ENCODE measurements around the gene EFEMP1. TPM values are rescaled to one million over a fixed set of nuclear protein-coding genes. Genes with fewer than 3 reads are reported as not detected.

Gene EFEMP1
- total RNA-seq, 1 donor = 1,564 TPM

GRCh38 chr2:55936351-55936750 lies 12.8 kb upstream of the EFEMP1 start:
- Histone ChIP-seq H3K27me3 (ENCODE audit: insufficient read depth, low read length) (no peaks in the 10 kb centered on the region), H3K27ac (ENCODE audit: low read depth, low read length) (no peak overlapping the region)
- DNase-seq (ENCODE audit: insufficient read length, low spot score, missing footprints) = no peak

GRCh38 chr2:55934337-55934736 lies 10.8 kb upstream of the EFEMP1 start:
- no peak overlapping the region for H3K4me2 ChIP-seq (ENCODE audit: insufficient read depth, low read length)
- TF ChIP-seq CTCF (IDR thresholded peaks at IDR 0.05; ENCODE audit: extremely low read depth, low read depth, low read length) = no peak
- H3K36me3 ChIP-seq (ENCODE audit: insufficient read depth, low read length) = no peaks in the 10 kb centered on the region
- no peak overlapping the region for H3K27ac ChIP-seq (ENCODE audit: low read depth, low read length)
- H3K27me3 ChIP-seq (ENCODE audit: insufficient read depth, low read length) = no peaks in the 10 kb centered on the region
- H3K79me2 ChIP-seq (ENCODE audit: insufficient read depth, low read length) = no peaks in the 10 kb centered on the region
- H3K9me3 ChIP-seq (ENCODE audit: low read depth, low read length) = no peaks in the 10 kb centered on the region
- no peaks in the 10 kb centered on the region for H3K4me1 ChIP-seq (ENCODE audit: insufficient read depth, low read length)
- no peak overlapping the region for H3K4me3 ChIP-seq (ENCODE audit: insufficient read depth, low read length)
- H2AFZ ChIP-seq (ENCODE audit: low read length) = no peak overlapping the region
- DNase-seq (ENCODE audit: insufficient read length, low spot score, missing footprints) = no peak
- H4K20me1 ChIP-seq (ENCODE audit: insufficient read depth, low read length) = no peaks in the 10 kb centered on the region

More at GRCh38 chr2:55936351-55936750, 12.8 kb upstream of the EFEMP1 start:
- no peaks in the 10 kb centered on the region for H3K79me2 ChIP-seq (ENCODE audit: insufficient read depth, low read length)
- no peaks in the 10 kb centered on the region for H3K4me1 ChIP-seq (ENCODE audit: insufficient read depth, low read length)
- no peaks in the 10 kb centered on the region for H3K9me3 ChIP-seq (ENCODE audit: low read depth, low read length)
- no peak overlapping the region for H3K4me3 ChIP-seq (ENCODE audit: insufficient read depth, low read length)
- H4K20me1 ChIP-seq (ENCODE audit: insufficient read depth, low read length) = no peaks in the 10 kb centered on the region
- no peak overlapping the region for H2AFZ ChIP-seq (ENCODE audit: low read length)
- H3K4me2 ChIP-seq (ENCODE audit: insufficient read depth, low read length) = no peak overlapping the region
- TF ChIP-seq CTCF (IDR thresholded peaks at IDR 0.05; ENCODE audit: extremely low read depth, low read depth, low read length) = no peak
- no peaks in the 10 kb centered on the region for H3K36me3 ChIP-seq (ENCODE audit: insufficient read depth, low read length)

GRCh38 chr2:55932843-55933242 lies 9.3 kb upstream of the EFEMP1 start:
- H3K4me3 ChIP-seq (ENCODE audit: insufficient read depth, low read length) = no peak overlapping the region
- no peaks in the 10 kb centered on the region for H3K4me1 ChIP-seq (ENCODE audit: insufficient read depth, low read length)
- no peak overlapping the region for H2AFZ ChIP-seq (ENCODE audit: low read length)
- TF ChIP-seq CTCF (IDR thresholded peaks at IDR 0.05; ENCODE audit: extremely low read depth, low read depth, low read length) = no peak
- no peak for DNase-seq (ENCODE audit: insufficient read length, low spot score, missing footprints)
- H3K36me3 ChIP-seq (ENCODE audit: insufficient read depth, low read length) = no peaks in the 10 kb centered on the region
- H3K9me3 ChIP-seq (ENCODE audit: low read depth, low read length) = no peaks in the 10 kb centered on the region
- H3K79me2 ChIP-seq (ENCODE audit: insufficient read depth, low read length) = no peaks in the 10 kb centered on the region
- H3K27me3 ChIP-seq (ENCODE audit: insufficient read depth, low read length) = no peaks in the 10 kb centered on the region
- no peaks in the 10 kb centered on the region for H4K20me1 ChIP-seq (ENCODE audit: insufficient read depth, low read length)
- no peak overlapping the region for H3K4me2 ChIP-seq (ENCODE audit: insufficient read depth, low read length)
- no peak overlapping the region for H3K27ac ChIP-seq (ENCODE audit: low read depth, low read length)

- Histone ChIP-seq H3K27ac (ENCODE audit: low read depth, low read length) (no peak overlapping the region), H3K79me2 (ENCODE audit: insufficient read depth, low read length) (no peaks in the 10 kb centered on the region)
Observed at GRCh38 chr2:55931281-55931680, 7.7 kb upstream of the EFEMP1 start.

More at GRCh38 chr2:55931281-55931680, 7.7 kb upstream of the EFEMP1 start:
- TF ChIP-seq CTCF (IDR thresholded peaks at IDR 0.05; ENCODE audit: extremely low read depth, low read depth, low read length) = no peak
- no peak overlapping the region for H3K4me3 ChIP-seq (ENCODE audit: insufficient read depth, low read length)
- H3K36me3 ChIP-seq (ENCODE audit: insufficient read depth, low read length) = no peaks in the 10 kb centered on the region
- H3K27me3 ChIP-seq (ENCODE audit: insufficient read depth, low read length) = peaks cover 4% of the 10 kb centered on the region
- H2AFZ ChIP-seq (ENCODE audit: low read length) = no peak overlapping the region
- no peak overlapping the region for H3K4me2 ChIP-seq (ENCODE audit: insufficient read depth, low read length)
- H3K4me1 ChIP-seq (ENCODE audit: insufficient read depth, low read length) = no peaks in the 10 kb centered on the region
- no peaks in the 10 kb centered on the region for H3K9me3 ChIP-seq (ENCODE audit: low read depth, low read length)
- H4K20me1 ChIP-seq (ENCODE audit: insufficient read depth, low read length) = no peaks in the 10 kb centered on the region
- no peak for DNase-seq (ENCODE audit: insufficient read length, low spot score, missing footprints)
